Panc1 (cell line): Measurements from ENCODE around the gene MICAL1. TPM values are rescaled to one million over a fixed set of nuclear protein-coding genes. Genes with fewer than 3 reads are reported as not detected.

Experiments used
- ATAC-seq: fragments of 200-7000 bp; cut with Tn5 transposase; 2 replicates; pipeline ENCODE4 v1.9.1; 2020; ENCODE audit warnings: mild to moderate bottlenecking, moderate library complexity
- BruUV-seq: library from RNA; stranded (reverse); fragments of 400-500 nt; replicated peaks from 2 replicates; lab custom pipeline; 2021; lab: Mats Ljungman, UMichigan
- CTCF ChIA-PET: fragments of 300-600 bp; sonication (Branson Sonifier 250); formaldehyde crosslinking; loops from one replicate; lab custom pipeline; 2022; ENCODE audit warnings: antibody characterized with exemption; lab: Charles Lee
- POLR2A ChIA-PET: fragments of 300-600 bp; sonication (Branson Sonifier 250); formaldehyde crosslinking; loops from one replicate; lab custom pipeline; 2022; ENCODE audit warnings: antibody characterized with exemption; lab: Charles Lee
- DNase-seq: peaks from one replicate; pipeline ENCODE4 v3.0.0-alpha.2; 2010; ENCODE audit warnings: low read depth, low spot score
- H3K27ac ChIP-seq: 2 replicates; pipeline ENCODE4 v1.5.1; 2011; ENCODE audit warnings: mild to moderate bottlenecking, low read length, inconsistent platforms
- H3K27me3 ChIP-seq: fragments of 200-500 bp; sonication (Bioruptor generic); 2 replicates; pipeline ENCODE4 v1.6.0; 2014; ENCODE audit warnings: low read length, inconsistent platforms; ENCODE audit not compliant: control insufficient read depth, insufficient read depth
- H3K36me3 ChIP-seq: fragments of 200-500 bp; sonication (Bioruptor generic); 2 replicates; pipeline ENCODE4 v1.5.1; 2014; ENCODE audit warnings: inconsistent platforms, mild to moderate bottlenecking, low read length, moderate library complexity; ENCODE audit not compliant: control insufficient read depth, insufficient read depth
- H3K4me1 ChIP-seq: 2 replicates; pipeline ENCODE4 v1.5.1; 2011; ENCODE audit warnings: inconsistent platforms, mild to moderate bottlenecking, low read length, moderate library complexity; ENCODE audit not compliant: control insufficient read depth, insufficient read depth
- H3K4me3 ChIP-seq, 2 experiments: 2 replicates each; pipeline ENCODE4 v1.5.1; 2011 to 2012; ENCODE audit warnings: low read depth in 2 of 2, low read length in 2 of 2, mild to moderate bottlenecking in 2 of 2, inconsistent platforms in 1 of 2, moderate library complexity in 1 of 2
- H3K9me3 ChIP-seq: fragments of 200-500 bp; sonication (Bioruptor generic); 2 replicates; pipeline ENCODE4 v1.5.1; 2014; ENCODE audit warnings: low read depth, mild to moderate bottlenecking, inconsistent platforms, low read length, moderate library complexity; ENCODE audit not compliant: control insufficient read depth, insufficient read depth
- CTCF ChIP-seq: fragments of 450-650 bp; IDR thresholded peaks from 2 replicates; pipeline ENCODE4 v1.5.1; 2017; ENCODE audit warnings: mild to moderate bottlenecking
- POLR2AphosphoS5 ChIP-seq: IDR thresholded peaks from 2 replicates; pipeline ENCODE4 v1.6.1; 2012; ENCODE audit warnings: mild to moderate bottlenecking, low read depth, low read length, moderate library complexity
- REST ChIP-seq, 2 experiments: IDR thresholded peaks; 2 replicates each; pipeline ENCODE4 v1.6.1; 2011 to 2012; ENCODE audit warnings: low read depth in 2 of 2, control low read depth in 1 of 2, low read length in 1 of 2, mild to moderate bottlenecking in 1 of 2, moderate library complexity in 1 of 2; ENCODE audit not compliant: insufficient read depth in 1 of 2
- SIN3A ChIP-seq: IDR thresholded peaks from 2 replicates; pipeline ENCODE4 v1.6.1; 2012; ENCODE audit warnings: low read depth, mild to moderate bottlenecking, low read length, moderate library complexity, borderline replicate concordance; ENCODE audit not compliant: insufficient read depth
- TCF7L2 ChIP-seq: IDR thresholded peaks from 2 replicates; pipeline ENCODE4 v1.6.1; 2011; ENCODE audit warnings: mild to moderate bottlenecking, low read depth, low read length, inconsistent platforms
- in situ Hi-C: cut with HindIII; loops from 2 replicates; pipeline ENCODE4 v1.10.0; 2016; ENCODE audit warnings: low sequenced_read_pairs, low pct_unique_long_range_greater_than_20kb
- intact Hi-C: fragments of 100-400 bp; cut with micrococcal nuclease; formaldehyde crosslinking; loops from one replicate; pipeline ENCODE4 v1.10.0; 2022; ENCODE audit not compliant: unreplicated experiment
- total RNA-seq: library from RNA; stranded (reverse); gene quantifications from one replicate; pipeline ENCODE4 v1.2.1, GENCODE V29; 2021; ENCODE audit not compliant: unreplicated experiment

The MICAL1 gene
- total RNA-seq, 1 experiment from 2014 or later, result 64.5 TPM

- CTCF ChIA-PET, result no interaction called here
- ATAC-seq, result no peak
Observed at GRCh38 chr6:109446072-109446471, 9.5 kb downstream of the MICAL1 start.

GRCh38 chr6:109445382-109445781 is 10.2 kb downstream of the MICAL1 start:
- TF ChIP-seq TCF7L2 (no peak), POLR2AphosphoS5 (no peak), CTCF (no peak), REST (IDR thresholded peaks at IDR 0.05; ENCODE audit: insufficient read depth in 1 of 2, low read depth in 2 of 2, low read length in 1 of 2) (no peak), SIN3A (no peak)
- ChIA-PET POLR2A (interaction anchor here (1.2 kb wide), 1 partner anchor 62 kb away, joined by 4 read pairs; no protein-coding TSS in a partner anchor), CTCF (no interaction called here)
- H3K36me3 ChIP-seq, result peaks cover 2% of the 10 kb centered on the region; the same call in 1 of the 2 replicates
- in situ Hi-C loops (no loop called here), intact Hi-C loops (no loop called here)
- H3K27me3 ChIP-seq, result no peaks in the 10 kb centered on the region
- no peak for ATAC-seq
- no peaks in the 10 kb centered on the region for H3K9me3 ChIP-seq
- H3K27ac ChIP-seq, result no peak overlapping the region
- peaks cover 8% of the 10 kb centered on the region for H3K4me1 ChIP-seq
- no peak for DNase-seq
- BruUV-seq, result no TSS peak
- H3K4me3 ChIP-seq, result no peak overlapping the region

More at GRCh38 chr6:109446072-109446471, 9.5 kb downstream of the MICAL1 start:
- peaks cover 8% of the 10 kb centered on the region for H3K4me1 ChIP-seq
- BruUV-seq, result no TSS peak
- H3K27me3 ChIP-seq, result no peaks in the 10 kb centered on the region
- H3K36me3 ChIP-seq, result peaks cover 2% of the 10 kb centered on the region; the same call in 1 of the 2 replicates
- in situ Hi-C loops (no loop called here), intact Hi-C loops (no loop called here)
- no peaks in the 10 kb centered on the region for H3K9me3 ChIP-seq
- POLR2A ChIA-PET, result no interaction called here
- no peak overlapping the region for H3K4me3 ChIP-seq
- H3K27ac ChIP-seq, result no peak overlapping the region
- DNase-seq, result no peak
- no peak for TF ChIP-seq SIN3A
- TF ChIP-seq POLR2AphosphoS5, result no peak

DNA sequence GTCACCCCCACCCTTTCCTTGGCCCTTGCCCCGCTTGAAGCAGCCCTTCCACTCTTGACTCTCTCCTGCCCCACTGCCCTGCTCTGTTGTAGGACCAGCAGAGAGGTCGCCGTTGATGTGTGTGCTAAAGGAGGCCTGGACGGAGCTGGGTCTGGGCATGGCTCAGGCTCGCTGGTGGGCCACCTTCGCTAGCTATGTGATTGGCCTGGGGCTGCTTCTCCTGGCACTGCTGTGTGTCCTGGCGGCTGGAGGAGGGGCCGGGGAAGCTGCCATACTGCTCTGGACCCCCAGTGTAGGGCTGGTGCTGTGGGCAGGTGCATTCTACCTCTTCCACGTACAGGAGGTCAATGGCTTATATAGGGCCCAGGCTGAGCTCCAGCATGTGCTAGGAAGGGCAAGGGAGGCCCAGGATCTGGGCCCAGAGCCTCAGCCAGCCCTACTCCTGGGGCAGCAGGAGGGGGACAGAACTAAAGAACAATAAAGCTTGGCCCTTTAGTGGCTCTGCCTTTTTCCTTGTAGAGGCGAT is 12.1 kb downstream of the MICAL1 start:
- Histone ChIP-seq H3K27me3 (no peaks in the 10 kb centered on the region), H3K4me1 (peaks cover 14% of the 10 kb centered on the region), H3K27ac (no peak overlapping the region), H3K9me3 (no peaks in the 10 kb centered on the region), H3K36me3 (peaks cover 2% of the 10 kb centered on the region; the same call in 1 of the 2 replicates), H3K4me3 (no peak overlapping the region)
- DNase-seq (no peak), ATAC-seq (no peak)
- TF ChIP-seq POLR2AphosphoS5, result no peak; the same call in 1 of the 2 replicates
- no peak for TF ChIP-seq TCF7L2
- TF ChIP-seq CTCF, result no peak
- no peak for TF ChIP-seq SIN3A
- no peak for TF ChIP-seq REST (IDR thresholded peaks at IDR 0.05; ENCODE audit: insufficient read depth in 1 of 2, low read depth in 2 of 2, low read length in 1 of 2)
- ChIA-PET CTCF (interaction anchor here (0.9 to 1.4 kb wide), 2 partner anchors 59 to 255 kb away, joined by 3 read pairs; no protein-coding TSS in a partner anchor), POLR2A (interaction anchor here (1.5 to 2.2 kb wide), 2 partner anchors 13 to 59 kb away, joined by 3 to 6 read pairs; partner anchors contain the start of gene MICAL1)
- in situ Hi-C loops (no loop called here), intact Hi-C loops (loop anchor here (5.0 kb wide), 1 partner anchor 61 kb away; the partner anchor contains the start of gene CD164)
- BruUV-seq, result no TSS peak
